ENCODE measurements around the gene VWA8. TPM values are rescaled to one million over a fixed set of nuclear protein-coding genes. Genes with fewer than 3 reads are reported as not detected.

The VWA8 gene
- polyA plus RNA-seq, 4 donors = 15.3 to 21.7 (median 19.6) TPM

DNA sequence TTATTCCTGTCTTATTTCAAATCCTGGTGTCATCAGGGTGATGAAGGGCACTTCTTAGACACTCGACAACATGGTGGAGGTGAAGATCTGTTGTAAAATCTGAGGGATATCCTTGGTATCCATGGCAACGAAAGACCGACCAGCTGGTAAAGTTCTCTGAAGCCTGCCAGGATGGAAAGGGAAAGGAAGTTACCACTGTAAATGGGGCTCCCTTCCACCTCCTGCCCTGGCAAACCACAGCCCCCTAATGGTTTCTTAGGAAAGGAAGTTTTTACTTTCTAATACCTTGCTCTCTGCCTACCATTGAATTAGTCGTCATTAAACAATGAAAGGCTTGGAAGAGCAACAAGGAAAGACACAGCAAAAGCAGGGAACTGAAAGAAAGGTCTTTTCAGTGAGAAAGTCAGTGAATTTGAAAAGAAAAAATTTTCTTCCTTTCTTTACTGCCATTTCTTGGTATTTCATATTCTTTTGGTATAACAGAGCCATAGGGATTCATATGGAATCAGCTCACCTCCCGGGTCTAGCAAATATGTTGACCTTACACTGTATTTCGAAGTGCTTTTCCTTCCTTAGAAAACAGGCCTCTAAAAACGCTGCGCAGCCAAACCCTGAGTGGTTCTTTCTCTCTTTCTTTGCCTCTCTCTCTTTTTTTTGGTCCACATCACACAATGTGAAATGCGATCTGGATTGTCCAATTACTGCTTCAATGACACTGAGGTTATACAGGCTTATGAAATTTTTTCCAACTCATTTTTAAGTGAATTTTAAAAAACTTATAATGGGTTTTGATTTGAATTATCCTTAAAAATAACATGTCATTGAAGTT lies 392.6 kb downstream of the VWA8 start:
- no peak for DNase-seq (ENCODE audit: low read depth in 4 of 4, low spot score in 3 of 4)

DNA sequence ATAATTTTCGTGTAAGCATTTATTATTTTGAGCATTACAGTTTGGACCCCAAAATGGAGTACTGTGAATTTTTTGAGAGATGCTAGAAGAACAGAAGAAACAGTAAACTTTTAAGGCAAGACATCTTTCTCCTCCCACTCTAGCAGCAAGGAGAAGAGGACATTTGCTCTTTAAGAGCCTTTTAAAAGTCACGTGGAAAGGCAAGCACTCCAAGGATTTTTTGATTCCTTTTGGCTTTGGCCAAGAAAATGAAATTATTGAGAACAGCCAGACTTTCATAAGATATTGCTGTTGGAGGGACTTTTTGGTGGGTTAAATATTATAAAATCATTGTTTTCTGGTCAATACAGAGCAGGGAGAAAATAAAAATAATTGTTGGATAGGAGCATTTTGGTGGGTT lies 393.5 kb downstream of the VWA8 start:
- no peak for DNase-seq (ENCODE audit: low read depth in 4 of 4, low spot score in 3 of 4)

DNA sequence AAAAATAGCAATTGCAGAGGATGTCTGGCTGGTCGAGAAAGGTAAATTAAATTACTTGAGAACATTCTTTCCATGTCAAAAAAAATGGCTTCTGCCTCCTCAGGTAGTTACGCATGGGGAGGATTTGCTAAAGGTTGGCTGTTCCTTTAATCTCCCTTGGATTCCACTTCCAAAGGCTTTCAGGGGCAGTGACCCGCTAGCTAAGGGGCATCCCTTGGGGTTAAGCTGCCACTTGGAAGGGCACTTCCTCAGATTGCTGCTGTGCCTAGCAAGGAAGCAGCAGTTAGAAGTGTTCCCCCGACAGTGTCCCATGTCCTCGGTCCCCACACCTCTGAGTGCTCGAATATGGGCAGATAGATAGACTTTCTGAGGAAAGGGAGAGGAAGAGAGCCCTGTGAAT lies 395.1 kb downstream of the VWA8 start:
- no peak for DNase-seq (ENCODE audit: low read depth in 4 of 4, low spot score in 3 of 4)

DNA sequence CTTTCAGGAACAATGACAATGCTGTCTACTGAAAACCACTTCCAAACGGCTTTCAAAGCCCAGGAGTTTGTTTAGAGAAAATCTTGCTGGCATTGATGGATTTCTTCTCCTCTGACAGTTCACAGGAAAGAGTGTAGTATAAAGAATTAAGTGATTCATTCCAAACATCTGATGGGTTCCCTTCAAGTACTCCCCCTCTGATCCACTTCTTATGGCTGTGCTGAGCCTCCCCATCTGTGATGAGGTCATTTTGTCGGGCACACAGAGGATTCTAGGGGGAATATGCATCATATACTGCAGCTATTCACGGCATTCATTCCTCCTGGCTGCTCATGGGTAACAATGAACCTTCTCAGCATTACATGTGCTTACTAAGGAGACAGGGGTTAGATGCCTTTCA lies 395.7 kb downstream of the VWA8 start:
- DNase-seq (ENCODE audit: low read depth in 4 of 4, low spot score in 3 of 4) = peak in 1 of 4 donors; percentile 36

DNA sequence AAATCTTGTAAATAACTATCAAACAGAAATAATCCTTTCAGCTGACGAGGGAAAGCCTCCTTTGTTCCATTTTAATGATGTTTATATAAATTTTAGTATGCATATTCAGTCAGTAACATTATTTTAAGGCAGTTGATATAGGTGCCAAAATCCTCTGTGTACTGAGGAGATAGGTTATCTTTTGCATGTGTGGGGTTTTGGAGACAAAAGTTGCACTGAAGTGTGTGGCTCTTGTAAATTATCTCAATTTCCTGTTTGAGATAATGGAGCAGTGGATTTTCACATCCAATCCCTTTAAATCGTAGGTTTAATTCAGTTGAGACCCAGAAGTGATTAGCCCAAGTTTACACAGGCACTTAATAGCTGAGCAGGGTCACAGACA lies 396.9 kb downstream of the VWA8 start:
- no peak for DNase-seq (ENCODE audit: low read depth in 4 of 4, low spot score in 3 of 4)

DNA sequence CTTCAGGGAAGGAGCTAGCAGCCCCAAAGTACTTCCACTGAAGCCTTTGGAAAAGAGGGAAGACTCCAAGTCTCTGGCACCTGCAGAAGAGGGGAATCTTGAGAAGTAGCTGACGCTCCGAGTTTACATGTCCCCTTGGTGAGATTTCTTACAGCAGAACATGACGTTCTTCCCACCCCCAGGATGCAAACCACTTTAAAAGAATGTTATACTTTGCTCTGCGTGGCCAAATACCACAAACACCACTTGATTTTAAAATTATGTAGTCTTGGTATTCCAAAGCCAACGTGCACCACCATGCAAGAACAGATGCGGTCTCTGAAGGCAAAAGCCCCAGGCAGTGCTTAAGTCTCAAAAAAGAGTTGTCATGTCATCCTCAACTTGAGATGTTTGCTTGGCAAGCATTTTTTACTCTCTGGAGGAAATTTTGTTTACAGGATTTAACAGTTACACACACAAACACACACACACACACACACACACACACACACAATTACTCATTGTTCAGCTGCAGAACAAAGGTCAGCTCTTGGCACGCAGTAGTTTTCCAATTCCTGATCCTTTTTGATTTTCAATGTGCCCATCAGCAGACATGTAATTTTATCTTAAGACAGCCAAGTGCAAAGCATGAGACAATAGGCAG lies 397.4 kb downstream of the VWA8 start:
- DNase-seq (ENCODE audit: low read depth in 4 of 4, low spot score in 3 of 4) = no peak

DNA sequence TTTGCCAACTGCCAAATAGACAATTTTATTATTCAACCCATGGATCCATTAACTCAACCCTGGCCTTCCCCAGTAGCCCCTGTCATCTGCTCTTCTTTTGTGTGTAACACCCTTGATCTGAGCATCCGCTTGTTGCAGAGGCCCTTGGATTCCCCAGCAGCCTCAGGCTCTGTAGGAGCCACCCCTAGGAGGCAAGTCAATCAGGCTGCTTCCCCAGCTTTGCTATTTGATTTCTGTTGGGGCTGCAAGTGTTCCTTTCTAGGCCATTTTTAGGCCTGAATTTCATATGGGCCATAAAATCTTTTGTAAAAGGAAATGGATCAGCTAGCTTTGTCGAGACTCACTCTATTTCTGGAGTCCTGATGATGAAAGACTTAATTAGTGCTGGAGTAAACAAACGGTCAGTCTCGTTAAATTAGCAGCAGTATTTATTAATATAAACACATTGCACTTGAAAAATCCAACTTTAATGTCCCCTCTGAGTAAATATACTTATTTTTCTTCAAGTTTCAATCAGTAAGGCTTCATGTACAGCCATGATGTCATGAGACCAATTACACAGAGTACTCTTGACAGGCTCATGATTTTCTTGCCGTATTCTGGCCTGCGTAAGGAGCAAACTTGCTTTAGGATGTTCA lies 398.2 kb downstream of the VWA8 start:
- no peak for DNase-seq (ENCODE audit: low read depth in 4 of 4, low spot score in 3 of 4)

DNA sequence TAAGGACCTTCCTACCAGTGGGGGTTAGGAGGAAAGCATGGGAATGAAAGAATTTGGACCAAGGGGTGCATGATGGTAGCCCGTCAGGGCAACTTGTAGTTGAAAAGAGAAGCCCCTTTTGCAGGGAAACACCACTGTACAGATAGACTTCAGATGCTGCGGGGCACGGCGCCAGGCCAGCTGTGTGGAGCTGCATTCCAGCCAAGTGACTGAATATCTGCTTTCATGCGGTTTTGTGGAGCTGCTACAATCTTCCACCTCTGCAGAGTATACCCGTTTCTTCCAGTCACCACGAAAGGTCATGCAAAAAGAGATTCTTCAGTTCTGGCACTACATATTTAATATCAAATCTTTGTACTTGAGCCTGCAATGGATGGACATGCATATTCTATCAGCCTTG lies 398.8 kb downstream of the VWA8 start:
- no peak for DNase-seq (ENCODE audit: low read depth in 4 of 4, low spot score in 3 of 4)

DNA sequence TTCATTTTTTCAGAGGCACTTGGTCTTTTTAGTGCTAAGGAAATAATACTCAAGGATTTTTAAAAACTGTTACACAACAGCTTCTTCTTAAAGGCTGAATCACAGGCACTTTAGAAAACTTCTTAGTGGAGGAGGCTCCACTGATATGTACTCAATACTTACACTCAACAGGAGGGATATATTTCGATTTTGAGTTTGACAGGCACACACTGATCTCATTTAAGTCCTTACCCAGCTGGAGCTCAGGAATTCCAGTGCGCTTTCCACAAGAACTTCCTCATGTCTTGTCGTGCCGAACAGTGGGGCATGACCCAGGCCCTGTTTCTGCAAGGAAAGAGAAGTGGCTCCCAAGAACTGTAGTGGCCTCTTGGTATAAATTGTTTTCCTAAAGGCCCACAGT lies 399.7 kb downstream of the VWA8 start:
- DNase-seq (ENCODE audit: low read depth in 4 of 4, low spot score in 3 of 4) = no peak

DNA sequence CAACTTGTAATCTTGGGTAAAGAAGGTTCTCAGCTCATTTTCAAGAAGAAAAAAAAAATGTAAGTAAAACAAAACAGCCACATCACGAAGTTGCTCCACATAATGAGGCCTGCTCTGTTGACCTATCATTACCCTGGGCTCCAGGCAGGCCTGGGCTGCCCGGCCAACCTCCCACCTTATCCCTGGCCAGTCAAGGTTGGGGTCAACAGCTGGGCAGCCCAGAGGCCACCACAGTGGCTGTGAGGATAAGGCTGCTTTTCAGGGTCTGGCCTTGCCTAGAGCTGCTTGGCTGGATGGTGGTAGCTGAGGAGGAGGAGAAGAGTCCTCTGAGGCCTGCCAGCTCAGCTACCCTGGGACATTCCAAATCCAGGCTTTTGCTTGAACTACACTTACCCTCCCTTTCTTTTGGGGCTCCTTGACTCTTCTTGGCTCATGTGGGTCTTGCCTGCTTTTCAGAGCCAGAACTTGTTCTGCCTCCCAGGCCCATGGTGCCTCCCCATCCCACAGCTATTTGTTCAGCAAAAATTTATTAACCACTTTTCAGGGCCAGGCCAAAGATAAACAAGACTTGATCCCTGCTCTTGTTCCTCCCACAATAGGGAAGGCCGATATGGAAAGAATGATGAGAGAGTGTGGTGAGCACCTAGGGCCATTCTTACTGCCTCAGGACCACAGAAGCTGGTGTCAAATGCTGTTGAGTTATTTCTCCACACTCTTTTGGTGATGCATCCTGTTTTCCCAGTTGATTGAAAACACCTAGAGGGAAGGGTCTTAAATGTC lies 401.9 kb downstream of the VWA8 start:
- no peak for DNase-seq (ENCODE audit: low read depth in 4 of 4, low spot score in 3 of 4)

DNA sequence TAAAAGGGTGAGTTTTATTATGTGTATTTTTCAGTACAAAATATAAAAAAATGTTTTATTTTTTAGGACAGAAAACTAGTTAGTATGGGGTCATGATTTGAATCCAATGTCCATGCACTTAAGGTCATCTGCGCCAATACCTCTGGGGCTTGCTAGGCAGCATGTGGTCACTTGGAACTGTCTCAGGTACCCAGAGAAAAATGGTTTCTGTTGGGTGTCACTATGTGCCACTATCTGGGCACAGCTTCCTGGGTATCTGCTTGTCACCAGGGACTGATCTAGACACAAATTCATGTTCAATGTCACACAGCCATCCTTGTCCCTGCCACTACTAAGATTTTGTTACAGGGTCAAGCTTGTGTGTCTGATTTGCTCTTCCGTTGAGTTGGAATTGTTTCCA lies 403.2 kb downstream of the VWA8 start:
- no peak for DNase-seq (ENCODE audit: low read depth in 4 of 4, low spot score in 3 of 4)

DNA sequence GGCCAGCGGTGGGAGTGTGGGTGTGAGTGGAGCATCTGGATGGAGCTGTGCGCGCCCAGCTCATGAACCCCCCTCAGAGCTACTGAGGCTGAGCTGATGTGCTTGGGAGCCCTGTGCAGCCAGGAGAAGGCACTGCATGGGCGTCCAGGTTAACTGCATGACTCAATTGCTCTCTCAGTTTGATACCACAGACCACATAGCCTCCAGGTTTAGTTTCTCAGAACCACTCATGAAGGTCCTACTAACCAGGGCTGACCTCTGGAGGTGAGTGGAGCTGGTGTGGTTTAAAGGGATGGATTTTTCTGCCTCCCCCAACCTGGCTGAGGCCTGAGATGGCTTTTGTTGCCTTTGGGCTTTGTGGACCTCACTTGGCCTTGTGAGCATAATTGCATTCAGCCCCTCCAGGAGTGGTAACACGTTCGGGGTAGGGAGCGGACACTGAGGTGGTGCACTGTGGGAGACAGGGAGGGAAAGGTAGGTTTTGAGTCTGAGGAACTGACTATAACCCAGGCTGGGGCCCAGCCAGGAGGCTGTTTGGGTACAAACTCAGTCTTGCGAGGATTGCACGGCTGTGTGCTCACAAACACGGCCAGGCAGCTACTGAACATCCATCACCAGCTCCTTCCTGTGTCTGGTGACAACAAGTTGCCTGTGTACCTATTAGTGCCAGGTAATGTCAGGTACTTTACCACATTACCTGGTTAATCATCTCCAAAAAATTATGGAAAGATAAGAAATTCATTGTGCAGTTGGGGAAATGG lies 406.1 kb downstream of the VWA8 start:
- no peak for DNase-seq (ENCODE audit: low read depth in 4 of 4, low spot score in 3 of 4)

DNA sequence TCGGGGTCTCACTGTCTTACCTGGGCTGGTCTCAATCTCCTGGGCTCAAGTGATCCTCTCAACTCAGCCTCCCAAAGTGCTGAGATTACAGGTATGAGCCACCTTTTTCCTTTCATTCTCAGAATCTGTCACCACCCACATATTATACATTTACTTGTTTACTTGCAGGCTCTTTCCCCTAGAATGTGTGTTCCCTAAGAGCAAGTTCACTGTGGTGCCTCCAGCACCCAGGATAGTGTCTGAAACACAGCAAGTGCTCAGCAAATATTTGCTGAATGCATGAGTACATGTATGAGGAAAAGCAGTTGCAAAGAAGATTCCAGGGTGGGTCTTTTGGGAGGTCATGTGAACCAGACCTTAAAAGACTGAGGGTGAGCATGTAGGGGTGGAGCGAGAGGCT lies 406.7 kb downstream of the VWA8 start:
- DNase-seq (ENCODE audit: low read depth in 4 of 4, low spot score in 3 of 4) = no peak

DNA sequence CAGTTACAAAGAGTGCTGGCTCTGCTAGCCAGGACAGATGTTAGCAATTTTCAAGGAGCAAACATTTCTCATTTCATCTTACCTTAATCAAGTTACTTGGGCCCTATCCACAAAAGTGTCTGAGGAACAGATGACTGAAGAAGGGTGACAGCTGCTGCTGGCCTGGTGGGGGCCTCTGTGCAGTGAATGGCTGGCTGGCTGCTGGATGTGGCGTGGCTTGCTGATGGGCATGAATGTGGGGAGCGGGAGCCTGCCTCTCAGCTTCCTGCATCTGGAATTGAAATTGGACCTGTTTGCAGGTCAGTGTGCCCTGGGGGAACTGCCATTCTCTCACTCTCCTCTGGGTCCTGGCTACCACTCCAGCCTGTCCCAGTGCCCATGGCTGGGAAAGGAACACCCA lies 408.9 kb downstream of the VWA8 start:
- no peak for DNase-seq (ENCODE audit: low read depth in 4 of 4, low spot score in 3 of 4)

DNA sequence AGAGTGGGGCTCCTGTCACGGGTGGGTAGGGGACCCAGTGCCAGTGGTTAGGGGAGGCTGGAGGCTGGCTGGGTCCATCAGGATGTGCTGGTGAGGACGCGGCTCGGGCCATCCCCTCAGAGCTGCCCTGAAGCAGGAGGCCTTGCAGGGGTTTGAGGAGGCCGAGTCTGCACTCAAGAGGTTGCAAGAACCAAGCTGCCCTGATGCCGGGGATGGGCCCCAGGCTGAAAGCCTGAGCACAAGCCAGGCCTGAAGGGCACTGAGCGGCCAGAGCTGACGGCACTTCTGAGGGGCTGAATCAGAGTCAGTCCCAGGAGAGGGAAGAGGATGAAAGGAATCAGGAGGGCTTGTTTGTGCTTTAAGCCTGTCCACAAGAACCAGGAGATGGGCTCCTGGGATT lies 410.6 kb downstream of the VWA8 start:
- DNase-seq (ENCODE audit: low read depth in 4 of 4, low spot score in 3 of 4) = no peak

DNA sequence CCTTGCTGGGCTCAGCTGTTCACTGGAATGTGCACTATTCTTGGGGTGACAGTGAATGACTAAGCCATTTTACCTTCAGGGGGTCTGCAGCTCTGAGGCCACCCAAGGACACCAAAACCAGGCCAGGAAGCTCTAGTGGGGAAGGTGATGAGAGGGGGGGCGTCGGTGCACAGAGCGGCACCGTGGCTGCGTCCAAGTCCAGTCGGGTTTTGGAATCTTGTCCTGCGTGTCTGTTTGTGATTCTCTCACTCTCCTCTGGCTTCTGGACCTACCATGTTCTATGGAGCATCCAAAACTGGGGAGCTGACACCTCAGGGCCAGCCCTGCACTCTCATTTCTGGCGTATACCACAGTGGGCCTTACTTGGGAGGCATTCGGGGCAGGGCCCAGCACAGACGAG lies 411.4 kb downstream of the VWA8 start:
- no peak for DNase-seq (ENCODE audit: low read depth in 4 of 4, low spot score in 3 of 4)

DNA sequence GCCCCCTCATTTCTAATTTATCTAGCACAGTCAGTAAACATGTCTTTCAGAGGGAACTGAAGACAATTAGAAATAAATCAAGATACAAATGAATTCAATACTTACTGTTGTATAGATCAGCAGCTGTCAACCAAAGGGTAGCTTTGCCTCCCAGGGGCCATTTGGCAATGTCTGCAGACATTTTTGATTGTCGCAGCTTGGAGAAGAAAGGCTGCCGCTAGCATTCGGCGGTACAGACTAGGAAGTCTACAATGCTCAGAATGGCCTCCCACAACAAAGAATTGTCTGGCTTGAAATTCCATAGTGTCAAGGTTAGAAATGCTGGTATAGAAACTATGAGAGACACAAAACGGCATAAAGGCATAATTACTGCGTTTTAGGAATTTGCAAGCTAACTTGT lies 412.0 kb downstream of the VWA8 start:
- DNase-seq (ENCODE audit: low read depth in 4 of 4, low spot score in 3 of 4) = no peak

DNA sequence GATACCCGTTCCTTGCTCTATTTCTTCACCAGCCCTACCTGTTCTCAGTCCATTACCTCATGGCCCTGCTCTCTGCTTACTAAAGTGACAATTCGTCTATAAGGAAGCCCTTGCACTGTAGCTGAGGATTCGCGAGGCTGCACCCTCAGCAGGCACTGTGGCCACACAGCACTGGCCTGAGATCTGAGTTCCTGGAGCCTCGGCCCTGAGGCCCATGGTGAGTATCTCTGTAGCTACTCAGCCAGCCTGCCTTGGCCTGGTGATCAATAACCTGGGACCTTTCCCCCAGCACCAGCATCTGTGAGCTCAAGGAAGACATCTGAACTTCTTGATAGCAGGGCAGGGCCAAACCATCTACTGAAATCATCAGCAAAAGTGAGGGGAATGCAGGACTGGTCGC lies 412.9 kb downstream of the VWA8 start:
- DNase-seq (ENCODE audit: low read depth in 4 of 4, low spot score in 3 of 4) = no peak

DNA sequence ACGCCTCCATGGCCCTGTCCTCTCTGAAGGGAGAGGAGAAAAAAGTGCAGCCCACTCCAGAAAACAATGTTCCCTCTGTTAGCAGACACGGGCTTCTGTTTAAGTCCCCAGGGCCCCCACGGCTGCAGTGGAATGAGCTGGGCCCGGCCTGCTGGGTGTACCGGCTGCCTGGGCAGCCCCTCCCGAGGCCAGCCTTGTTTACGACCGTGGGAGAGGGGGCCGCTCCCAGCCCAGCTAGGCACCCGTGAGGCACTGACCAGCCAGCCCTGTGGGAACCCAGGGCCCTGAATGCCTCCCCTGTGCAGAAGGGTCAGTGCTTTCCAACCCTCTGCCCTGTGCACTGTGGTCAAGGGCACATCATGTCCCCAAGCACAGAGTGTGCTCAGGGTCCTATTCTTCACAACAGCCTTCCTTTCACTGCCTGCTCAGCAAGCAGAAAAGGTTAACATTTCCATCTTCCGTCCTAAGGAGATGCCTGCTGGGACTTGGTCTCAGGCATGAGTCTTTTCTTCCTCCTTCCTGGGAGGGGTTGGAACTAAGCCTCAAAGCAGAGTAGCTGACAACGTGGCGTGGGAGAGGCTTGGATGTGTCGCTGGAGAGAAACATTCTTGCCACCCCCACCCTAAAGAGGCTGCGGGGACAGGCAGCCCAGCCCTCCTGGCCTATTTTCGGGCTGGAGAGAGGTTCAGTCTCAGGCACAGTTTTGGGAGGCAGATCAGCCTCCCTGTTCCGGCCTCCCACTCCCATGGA lies 413.5 kb downstream of the VWA8 start:
- DNase-seq (ENCODE audit: low read depth in 4 of 4, low spot score in 3 of 4) = no peak
